ENCODE results near the gene GJB4.

GJB4 gene

GRCh38 chr1:34778381-34778780, 18.8 kb downstream of the GJB4 start:
- no peak for DNase-seq (ENCODE audit: low read depth in 2 of 2)

- DNase-seq (ENCODE audit: low read depth in 2 of 2): no peak
These were observed 19.5 kb downstream of the GJB4 start for GRCh38 chr1:34779005-34779404.

DNA sequence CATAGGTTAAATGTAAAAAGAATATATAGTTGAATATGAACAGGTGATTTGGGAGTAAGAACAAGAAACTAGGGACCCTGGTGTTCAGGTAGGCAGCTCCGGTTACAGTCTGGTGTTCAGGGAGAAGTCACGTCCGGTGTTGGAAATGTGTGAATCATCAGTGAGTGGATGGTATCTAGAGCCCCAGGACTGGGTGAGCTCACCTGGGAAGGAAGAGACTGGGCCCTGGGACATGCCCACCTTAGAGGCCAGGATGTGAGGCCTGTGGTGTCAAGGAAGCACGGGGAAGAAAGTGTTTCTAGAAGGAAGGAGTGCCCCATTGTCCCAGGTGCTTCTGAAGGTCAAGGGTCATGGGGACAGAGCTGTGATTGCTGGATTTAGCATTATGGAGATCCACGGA, 20.0 kb downstream of the GJB4 start:
- DNase-seq (ENCODE audit: low read depth in 2 of 2): no peak

- DNase-seq (ENCODE audit: low read depth in 2 of 2): no peak
These were observed 20.4 kb downstream of the GJB4 start for GRCh38 chr1:34779962-34780361.

- no peak for DNase-seq (ENCODE audit: low read depth in 2 of 2)
These were observed 21.0 kb downstream of the GJB4 start for GRCh38 chr1:34780528-34780927.

DNA sequence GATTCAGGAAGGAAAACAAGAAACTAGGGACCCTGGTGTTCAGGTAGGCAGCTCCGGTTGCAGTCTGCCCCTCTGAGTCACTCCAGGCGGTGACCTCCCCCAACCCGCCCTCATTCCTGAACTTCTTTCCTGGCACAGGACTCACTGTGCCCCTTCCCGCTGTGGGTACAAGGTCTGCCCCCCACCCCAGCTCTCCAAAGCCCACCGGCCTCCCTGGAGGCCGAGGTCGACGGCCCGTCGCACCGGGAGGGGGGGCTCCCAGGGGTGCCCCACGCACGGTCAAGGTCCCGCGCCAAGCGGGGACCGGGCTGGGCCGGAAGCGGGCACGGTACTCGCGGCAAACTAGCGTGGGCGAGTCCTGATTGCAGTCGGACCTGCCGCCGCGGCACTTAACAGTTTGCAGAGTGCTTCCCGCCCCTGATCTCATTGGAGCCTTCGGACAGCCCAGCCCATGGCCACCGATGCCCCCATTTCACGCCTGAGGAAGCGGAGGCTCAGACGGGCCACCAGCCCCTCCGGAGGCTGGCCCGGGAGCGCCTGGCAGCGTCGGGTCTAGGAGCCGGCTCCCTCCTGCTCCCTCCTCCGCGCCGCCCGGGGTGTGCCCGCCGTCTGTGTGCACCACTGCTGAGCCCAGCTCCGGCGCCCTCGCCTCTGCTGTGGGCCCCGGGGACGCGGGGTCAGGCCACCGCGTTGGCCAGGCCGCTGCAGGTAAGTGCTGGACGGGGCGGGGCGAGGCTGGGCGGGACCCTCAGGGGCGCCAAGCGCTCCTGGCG, 21.7 kb downstream of the GJB4 start, which contains the start of gene GJB3:
Gene GJB3, plus strand, starts transcription at position 144 of the 773 bp plus-strand sequence. CDS start 3,549 bp downstream, outside the sequence.
- DNase-seq (ENCODE audit: low read depth in 2 of 2): no peak

- no peak for DNase-seq (ENCODE audit: low read depth in 2 of 2)
These were observed 22.4 kb downstream of the GJB4 start for GRCh38 chr1:34781844-34782391.

- no peak for DNase-seq (ENCODE audit: low read depth in 2 of 2)
These were observed 25.2 kb downstream of the GJB4 start for GRCh38 chr1:34784751-34785221.

DNA sequence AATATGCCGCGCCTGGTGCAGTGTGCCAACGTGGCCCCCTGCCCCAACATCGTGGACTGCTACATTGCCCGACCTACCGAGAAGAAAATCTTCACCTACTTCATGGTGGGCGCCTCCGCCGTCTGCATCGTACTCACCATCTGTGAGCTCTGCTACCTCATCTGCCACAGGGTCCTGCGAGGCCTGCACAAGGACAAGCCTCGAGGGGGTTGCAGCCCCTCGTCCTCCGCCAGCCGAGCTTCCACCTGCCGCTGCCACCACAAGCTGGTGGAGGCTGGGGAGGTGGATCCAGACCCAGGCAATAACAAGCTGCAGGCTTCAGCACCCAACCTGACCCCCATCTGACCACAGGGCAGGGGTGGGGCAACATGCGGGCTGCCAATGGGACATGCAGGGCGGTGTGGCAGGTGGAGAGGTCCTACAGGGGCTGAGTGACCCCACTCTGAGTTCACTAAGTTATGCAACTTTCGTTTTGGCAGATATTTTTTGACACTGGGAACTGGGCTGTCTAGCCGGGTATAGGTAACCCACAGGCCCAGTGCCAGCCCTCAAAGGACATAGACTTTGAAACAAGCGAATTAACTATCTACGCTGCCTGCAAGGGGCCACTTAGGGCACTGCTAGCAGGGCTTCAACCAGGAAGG, 25.8 kb downstream of the GJB4 start:
- no peak for DNase-seq (ENCODE audit: low read depth in 2 of 2)

- DNase-seq (ENCODE audit: low read depth in 2 of 2): no peak
These were observed 26.4 kb downstream of the GJB4 start for GRCh38 chr1:34785875-34786470.

GRCh38 chr1:34786521-34787325, 27.2 kb downstream of the GJB4 start:
- peak; percentile 35 to 58 for DNase-seq (ENCODE audit: low read depth in 2 of 2)

GRCh38 chr1:34787461-34788420, 28.2 kb downstream of the GJB4 start:
- no peak for DNase-seq (ENCODE audit: low read depth in 2 of 2)

- DNase-seq (ENCODE audit: low read depth in 2 of 2): no peak
These were observed 31.4 kb downstream of the GJB4 start for GRCh38 chr1:34790985-34791384.

DNA sequence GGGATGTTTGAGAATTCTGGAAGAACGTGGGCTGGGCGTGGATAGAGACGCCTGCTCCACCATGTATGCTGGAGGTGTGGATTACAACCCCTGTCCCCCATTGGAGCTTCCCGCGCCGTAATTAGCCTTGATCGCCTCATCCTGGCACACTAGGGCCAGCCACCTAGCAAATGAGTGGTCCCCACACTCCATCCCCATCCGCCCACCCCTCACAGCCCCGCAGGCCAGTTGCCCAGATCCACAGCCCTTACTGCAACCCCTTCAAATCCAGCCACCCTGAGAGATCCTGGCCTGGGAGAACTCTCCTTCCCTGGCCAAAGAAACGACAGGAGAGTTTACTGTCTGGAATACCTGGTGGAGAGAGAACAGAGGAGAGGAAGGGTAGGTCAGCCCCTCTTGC, 32.9 kb downstream of the GJB4 start:
- no peak for DNase-seq (ENCODE audit: low read depth in 2 of 2)

DNA sequence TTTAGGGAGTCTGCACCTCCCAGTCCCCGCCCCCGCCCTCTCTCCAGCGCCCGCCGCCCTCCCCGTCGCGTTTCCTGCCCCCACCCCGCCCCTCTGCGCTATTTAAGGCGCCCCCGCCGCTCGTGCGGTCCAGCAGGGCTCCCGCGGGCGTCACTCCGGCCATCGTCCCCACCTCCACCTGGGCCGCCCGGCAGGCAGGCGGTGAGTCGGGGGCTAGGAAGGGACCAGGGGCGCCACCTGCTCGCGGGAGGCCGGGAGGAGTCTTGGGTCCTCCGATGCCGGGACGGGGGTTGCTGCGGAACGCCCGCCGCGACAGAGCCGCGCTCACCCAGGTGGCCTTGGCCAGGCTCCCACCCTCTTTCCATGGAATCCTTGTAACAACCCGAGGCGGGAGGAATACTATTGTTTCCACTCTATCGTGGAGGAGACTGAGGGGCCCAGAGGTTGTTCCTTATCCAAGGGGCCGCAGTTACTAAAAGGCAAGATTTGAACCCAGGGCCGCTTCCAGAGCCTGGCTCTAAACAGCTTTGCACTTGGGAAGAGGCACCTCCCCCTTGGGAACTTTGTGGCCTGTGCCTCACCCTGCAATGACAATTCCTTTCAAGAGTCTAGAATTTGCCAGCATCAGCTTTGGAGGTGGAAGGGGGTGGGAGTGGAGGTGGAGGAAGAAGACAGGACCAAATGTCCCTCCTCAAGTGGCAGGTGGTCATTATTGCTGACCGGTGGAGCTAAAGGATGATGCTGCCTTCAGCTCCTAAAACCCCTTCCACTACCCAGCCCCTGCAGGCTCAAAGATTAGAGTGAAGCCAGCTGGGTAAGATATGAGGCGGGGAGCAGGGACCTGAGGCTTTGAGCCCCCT, 33.6 kb downstream of the GJB4 start, which contains the start of gene GJA4:
Gene GJA4, plus strand, starts transcription at position 132 of the 860 bp plus-strand sequence. CDS start 1,215 bp downstream, outside the sequence.
- no peak for DNase-seq (ENCODE audit: low read depth in 2 of 2)

- DNase-seq (ENCODE audit: low read depth in 2 of 2): no peak
These were observed 34.7 kb downstream of the GJB4 start for GRCh38 chr1:34794001-34794789.

- no peak for DNase-seq (ENCODE audit: low read depth in 2 of 2)
These were observed 35.2 kb downstream of the GJB4 start for GRCh38 chr1:34794790-34795180.

GRCh38 chr1:34795916-34796315, 36.4 kb downstream of the GJB4 start:
- DNase-seq (ENCODE audit: low read depth in 2 of 2): no peak

- no peak for DNase-seq (ENCODE audit: low read depth in 2 of 2)
These were observed 37.5 kb downstream of the GJB4 start for GRCh38 chr1:34796990-34797389.
